Activated T-helper 1 cell treated with anti-CD3 and anti-CD28 coated beads, Interleukin-12 subunit alpha, Interleukin-12 subunit beta, Interleukin-2, Interleukin-4 antibody, amounts not matched to agents 30 ng/mL and 10 ng/mL and 1 ng/mL, durations not matched to agents 14 hours and 24 hours and 36 hours (primary cell): ENCODE results near the gene CCNY. TPM values are rescaled to one million over a fixed set of nuclear protein-coding genes. Genes with fewer than 3 reads are reported as not detected.
"Not testable (repeated sequence)": the region's sequence is repeated elsewhere in the genome, so short reads cannot be mapped to it uniquely, and the experiment has no call there.

Experiments used
- DNase-seq: peaks from one replicate; pipeline ENCODE4 v3.0.0; 2021; ENCODE audit warnings: low spot score
- H3K27ac Mint-ChIP-seq: one replicate; pipeline ENCODE4 v1.8.0; 2021; ENCODE audit warnings: mild to moderate bottlenecking, mixed read lengths
- H3K27me3 Mint-ChIP-seq: one replicate; pipeline ENCODE4 v1.8.0; 2022; ENCODE audit warnings: mild to moderate bottlenecking, moderate library complexity, mixed read lengths; ENCODE audit not compliant: insufficient read depth
- H3K36me3 Mint-ChIP-seq: one replicate; pipeline ENCODE4 v1.8.0; 2021; ENCODE audit warnings: low read depth, mixed read lengths
- H3K4me1 Mint-ChIP-seq: one replicate; pipeline ENCODE4 v1.8.0; 2021; ENCODE audit warnings: low read depth, mixed read lengths
- H3K4me3 Mint-ChIP-seq: one replicate; pipeline ENCODE4 v1.8.0; 2021; ENCODE audit warnings: mild to moderate bottlenecking, moderate library complexity, mixed read lengths
- H3K9me3 Mint-ChIP-seq: one replicate; pipeline ENCODE4 v1.8.0; 2021; ENCODE audit warnings: mixed read lengths
- intact Hi-C: fragments of 100-400 bp; cut with micrococcal nuclease; formaldehyde crosslinking; loops from one replicate; pipeline ENCODE4 v1.15.1; 2024
- total RNA-seq: library from RNA; stranded (reverse); gene quantifications from 2 replicates; pipeline ENCODE4 v1.2.3, GENCODE V29; 2022

CCNY gene
- total RNA-seq, 1 donor from 2014 or later, result 71.0 TPM

DNA sequence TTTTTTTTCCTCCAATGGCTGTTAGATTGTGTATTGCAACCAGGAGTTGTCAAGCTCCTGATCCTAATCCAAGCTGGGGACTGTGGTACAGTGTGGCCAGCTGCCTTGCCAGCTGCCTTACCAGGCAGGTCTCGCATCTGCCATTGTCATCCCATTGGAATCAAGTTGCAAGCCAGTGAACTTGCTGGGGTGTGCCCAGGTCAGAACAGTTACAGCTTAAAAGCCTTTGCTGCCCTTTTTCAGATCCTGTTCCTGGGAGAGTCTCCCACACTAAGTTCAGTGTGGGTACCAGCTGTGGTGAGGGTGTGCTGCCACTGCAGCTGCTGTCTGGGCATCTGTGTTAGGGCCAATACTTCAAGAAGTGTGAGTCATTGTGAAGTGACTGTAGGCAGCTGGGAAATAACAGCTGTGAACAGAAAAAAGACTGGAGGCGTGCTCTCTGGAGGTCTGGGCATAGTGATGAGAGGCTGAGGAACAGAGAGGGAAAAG is 72.8 kb downstream of the CCNY start:
- Mint-ChIP-seq H3K27ac (no peak overlapping the region), H3K36me3 (no peaks in the 10 kb centered on the region), H3K9me3 (no peaks in the 10 kb centered on the region), H3K4me1 (peaks cover 8% of the 10 kb centered on the region), H3K27me3 (peaks cover 1% of the 10 kb centered on the region), H3K4me3 (no peak overlapping the region)
- intact Hi-C loops, result loop anchor here (1.0 kb wide), 1 partner anchor 53 kb away; no protein-coding TSS in a partner anchor
- no peak for DNase-seq

DNA sequence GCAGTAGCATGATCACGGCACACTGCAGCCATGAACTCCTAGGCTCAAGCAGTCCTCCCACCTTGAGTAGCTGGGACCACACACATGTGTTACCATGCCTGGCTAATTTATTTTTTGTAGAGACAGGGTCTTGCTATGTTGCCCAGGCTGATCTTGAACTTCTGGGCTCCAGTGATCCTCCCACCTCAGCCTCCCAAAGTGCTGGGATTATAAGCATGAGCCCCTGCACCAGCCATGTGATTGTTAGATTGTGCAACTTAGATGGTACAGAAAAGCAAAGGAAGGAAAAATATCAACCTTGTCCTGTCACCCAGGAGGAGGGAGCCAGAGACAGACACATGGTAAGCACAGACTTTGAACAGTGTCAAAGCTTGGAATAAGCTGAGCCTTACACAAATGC is 73.5 kb downstream of the CCNY start:
- Mint-ChIP-seq H3K36me3 (no peaks in the 10 kb centered on the region), H3K27me3 (peaks cover 1% of the 10 kb centered on the region), H3K4me3 (no peak overlapping the region), H3K27ac (no peak overlapping the region), H3K9me3 (no peaks in the 10 kb centered on the region), H3K4me1 (peaks cover 15% of the 10 kb centered on the region)
- intact Hi-C loops, result loop anchor here (1.0 kb wide), 1 partner anchor 54 kb away; no protein-coding TSS in a partner anchor
- DNase-seq, result no peak

DNA sequence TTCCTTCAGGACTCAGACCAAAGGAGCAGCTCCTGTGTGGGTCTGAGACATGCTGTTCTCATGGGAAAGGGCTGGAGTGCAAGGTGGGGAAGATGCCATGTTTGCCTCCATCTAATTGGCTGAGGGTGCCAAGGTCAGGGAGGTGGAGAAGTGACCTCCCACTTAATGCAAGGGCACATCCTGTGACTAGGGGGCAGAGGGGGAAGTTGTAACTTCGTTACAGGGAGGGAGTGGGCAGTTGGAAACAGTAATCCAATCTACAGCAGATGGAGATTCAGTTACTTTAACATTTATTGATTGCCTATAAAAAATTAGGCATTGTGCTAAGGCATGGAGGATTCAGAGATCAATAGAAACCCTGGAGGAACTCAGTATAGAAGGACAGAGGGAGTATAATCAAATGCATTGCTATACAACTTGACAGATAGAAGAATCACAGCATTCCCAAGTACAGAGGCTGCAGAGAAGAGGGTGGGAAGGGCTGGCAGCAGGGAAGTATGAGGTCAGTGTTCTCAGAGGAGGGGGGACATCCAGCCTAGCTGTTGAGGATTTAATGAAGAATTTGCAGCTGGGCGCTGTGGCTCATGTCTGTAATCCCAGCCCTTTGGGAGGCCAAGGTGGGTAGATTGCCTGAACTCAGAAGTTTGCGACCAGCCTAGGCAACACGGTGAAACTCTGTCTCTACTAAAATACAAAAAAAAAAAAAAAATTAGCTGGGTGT is 75.9 kb downstream of the CCNY start:
- no peak overlapping the region for H3K27ac Mint-ChIP-seq
- H3K27me3 Mint-ChIP-seq, result peaks cover 1% of the 10 kb centered on the region
- H3K4me1 Mint-ChIP-seq, result peaks cover 20% of the 10 kb centered on the region
- peaks cover 1% of the 10 kb centered on the region for H3K36me3 Mint-ChIP-seq
- H3K9me3 Mint-ChIP-seq, result no peaks in the 10 kb centered on the region
- intact Hi-C loops, result no loop called here
- H3K4me3 Mint-ChIP-seq, result no peak overlapping the region
- no peak for DNase-seq

DNA sequence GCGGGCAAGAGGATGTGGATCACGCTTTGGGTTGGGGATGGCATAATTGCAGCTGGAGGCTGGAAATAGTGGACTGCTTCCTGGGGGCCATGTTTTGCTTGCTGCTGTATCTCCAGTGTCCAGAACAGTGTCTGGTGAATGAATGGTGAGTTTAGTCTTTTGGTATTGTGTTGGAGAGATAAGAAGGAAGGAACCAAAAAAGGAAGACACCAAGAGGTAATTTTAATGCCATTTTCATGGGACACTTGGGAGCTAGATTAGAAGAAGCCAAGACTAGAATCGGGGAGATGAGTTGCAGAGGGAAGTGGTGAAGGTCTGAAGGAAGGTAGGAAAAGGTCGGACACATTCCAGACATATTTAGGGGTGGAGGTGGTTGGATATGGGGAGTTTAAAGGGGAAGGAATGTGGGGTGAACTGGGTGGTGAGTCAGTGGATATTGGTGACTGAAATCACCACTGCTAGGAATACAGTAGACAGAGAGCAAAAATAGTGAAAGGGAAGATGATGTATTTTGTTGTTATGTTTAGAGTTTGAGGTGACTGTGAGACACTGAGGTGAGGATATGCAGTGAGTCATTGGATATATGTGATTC is 76.7 kb downstream of the CCNY start:
- H3K4me3 Mint-ChIP-seq, result no peak overlapping the region
- H3K27me3 Mint-ChIP-seq, result no peaks in the 10 kb centered on the region
- peaks cover 1% of the 10 kb centered on the region for H3K36me3 Mint-ChIP-seq
- peaks cover 28% of the 10 kb centered on the region for H3K4me1 Mint-ChIP-seq
- no peaks in the 10 kb centered on the region for H3K9me3 Mint-ChIP-seq
- intact Hi-C loops, result loop anchor here (1.0 kb wide), 2 partner anchors 57 to 73 kb away; no protein-coding TSS in a partner anchor
- H3K27ac Mint-ChIP-seq, result no peak overlapping the region
- DNase-seq, result no peak

DNA sequence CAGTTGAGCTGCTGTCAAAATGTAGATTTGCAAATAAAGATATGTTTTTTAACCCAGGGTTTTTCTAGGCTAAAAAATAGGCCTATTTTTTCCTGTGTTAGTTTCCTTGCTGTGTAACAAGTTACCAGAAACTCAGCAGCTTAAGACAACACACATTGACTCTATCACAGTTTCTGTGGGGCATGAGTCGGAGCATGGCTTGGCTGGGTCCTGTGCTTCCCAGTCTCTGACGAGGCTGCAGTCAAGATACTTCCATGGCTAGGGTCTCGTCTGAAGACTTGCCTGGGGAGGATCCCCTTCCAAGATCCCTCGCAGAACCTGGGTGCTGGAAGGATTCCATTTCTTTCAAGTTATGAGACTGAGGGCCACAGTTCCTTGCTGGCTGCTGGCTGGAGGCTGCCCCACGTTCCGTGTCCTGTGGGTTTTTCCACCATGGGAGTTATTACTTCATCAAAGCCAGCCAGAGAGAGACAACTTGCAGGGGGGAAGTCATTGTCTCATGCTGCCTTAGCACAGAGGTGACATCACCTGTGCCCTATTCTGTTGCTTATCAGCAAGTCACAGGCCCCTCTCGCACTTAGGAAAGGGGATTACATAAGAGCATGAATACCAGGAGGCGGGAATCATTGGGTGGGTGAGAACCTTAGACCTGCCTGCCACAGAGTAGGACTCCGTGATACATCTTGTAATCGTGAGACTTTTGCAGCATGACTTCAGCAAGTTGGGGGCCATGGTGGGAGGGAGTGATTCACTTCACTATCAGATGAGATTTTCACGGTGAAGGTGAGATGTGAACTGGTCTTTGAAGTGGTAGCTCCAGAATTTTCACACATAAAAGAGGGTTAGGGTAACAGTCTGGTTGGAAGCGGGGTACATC is 77.9 kb downstream of the CCNY start:
- DNase-seq, result no peak
- no peak overlapping the region for H3K27ac Mint-ChIP-seq
- intact Hi-C loops, result loop anchor here (1.0 kb wide), 2 partner anchors 58 to 74 kb away; no protein-coding TSS in a partner anchor
- peaks cover 1% of the 10 kb centered on the region for H3K36me3 Mint-ChIP-seq
- H3K4me1 Mint-ChIP-seq, result peaks cover 32% of the 10 kb centered on the region
- no peaks in the 10 kb centered on the region for H3K27me3 Mint-ChIP-seq
- H3K4me3 Mint-ChIP-seq, result no peak overlapping the region
- no peaks in the 10 kb centered on the region for H3K9me3 Mint-ChIP-seq

DNA sequence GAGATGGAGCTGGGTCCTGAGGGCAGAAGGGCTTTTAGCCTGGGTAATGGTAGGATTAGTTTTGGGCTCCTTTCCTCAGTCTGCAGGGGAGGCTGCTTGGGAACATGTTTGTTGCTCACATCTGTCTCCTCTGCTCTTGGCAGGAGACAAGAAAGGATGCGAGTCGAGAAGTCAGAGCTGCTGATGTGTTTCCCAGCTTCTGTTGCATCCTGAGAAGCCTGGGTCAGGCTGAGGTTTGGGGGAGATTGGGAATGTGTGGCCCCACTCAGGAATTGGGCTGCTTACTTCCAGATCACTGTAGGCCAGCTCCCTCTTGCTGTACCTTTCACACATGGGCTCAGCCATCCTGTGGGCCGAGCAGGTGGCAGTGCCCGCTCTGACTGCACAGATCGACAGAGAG is 79.2 kb downstream of the CCNY start:
- H3K27ac Mint-ChIP-seq, result no peak overlapping the region
- peaks cover 38% of the 10 kb centered on the region for H3K4me1 Mint-ChIP-seq

DNA sequence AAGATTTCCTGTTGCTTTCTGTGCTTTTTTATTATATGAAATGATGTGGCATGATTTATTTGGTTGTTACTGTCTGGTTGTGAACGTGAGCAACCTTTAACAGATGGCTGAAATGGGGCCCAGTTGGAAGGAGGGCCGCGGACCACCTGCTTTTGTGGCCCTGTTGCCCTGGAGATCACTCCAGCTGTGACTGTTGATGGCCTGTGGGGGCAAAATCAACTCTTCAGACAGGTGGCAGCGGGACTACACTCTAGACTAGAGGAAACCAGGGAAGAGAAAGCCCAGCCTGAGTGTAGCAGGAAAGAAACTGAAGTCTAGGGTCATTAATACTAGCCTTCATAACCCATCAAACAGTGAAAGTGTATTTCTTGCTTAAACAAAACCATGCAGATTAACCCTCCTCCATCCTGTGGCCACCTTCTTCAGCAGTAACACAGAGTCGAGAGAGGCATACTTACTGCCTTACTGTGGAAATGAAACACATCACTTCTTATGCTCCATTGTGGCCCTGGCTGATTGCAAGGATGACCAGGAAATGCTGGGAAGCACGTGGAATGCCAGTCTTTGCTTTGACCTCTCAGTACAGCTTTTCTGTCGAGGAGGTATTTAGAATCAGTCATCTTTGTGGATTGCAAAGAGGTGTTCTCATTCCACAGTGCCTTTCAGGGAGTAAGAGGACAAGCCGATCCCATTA is 80.5 kb downstream of the CCNY start:
- Mint-ChIP-seq H3K4me3 (no peak overlapping the region), H3K36me3 (peaks cover 1% of the 10 kb centered on the region), H3K27ac (no peak overlapping the region), H3K9me3 (no peaks in the 10 kb centered on the region), H3K27me3 (no peaks in the 10 kb centered on the region), H3K4me1 (peaks cover 43% of the 10 kb centered on the region)
- DNase-seq, result no peak
- intact Hi-C loops, result no loop called here

More for the DNA sequence above, 79.2 kb downstream of the CCNY start:
- Mint-ChIP-seq H3K36me3 (peaks cover 1% of the 10 kb centered on the region), H3K9me3 (no peaks in the 10 kb centered on the region), H3K27me3 (no peaks in the 10 kb centered on the region), H3K4me3 (no peak overlapping the region)
- intact Hi-C loops, result no loop called here
- DNase-seq, result no peak

DNA sequence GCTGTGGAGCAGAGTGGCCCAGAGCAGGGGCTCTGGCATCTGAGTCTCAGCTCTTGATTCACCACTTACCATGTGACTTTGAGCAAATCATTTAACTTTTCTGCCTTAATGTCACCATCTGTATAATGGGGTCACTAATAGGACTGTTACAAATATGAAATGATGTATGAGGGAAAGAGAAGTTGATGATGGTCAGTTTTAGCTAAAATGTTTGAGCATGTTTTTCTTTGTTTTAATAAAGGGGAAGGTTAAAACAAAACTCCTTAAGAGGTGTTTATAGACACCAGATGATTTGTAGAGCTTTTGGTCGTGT is 81.0 kb downstream of the CCNY start:
- no peak overlapping the region for H3K27ac Mint-ChIP-seq
- no peaks in the 10 kb centered on the region for H3K9me3 Mint-ChIP-seq
- no peak overlapping the region for H3K4me3 Mint-ChIP-seq
- H3K36me3 Mint-ChIP-seq, result peaks cover 1% of the 10 kb centered on the region
- no peak for DNase-seq
- H3K27me3 Mint-ChIP-seq, result no peaks in the 10 kb centered on the region
- H3K4me1 Mint-ChIP-seq, result peaks cover 44% of the 10 kb centered on the region
- intact Hi-C loops, result no loop called here

GRCh38 chr10:35417795-35418194 is 81.5 kb downstream of the CCNY start:
- H3K4me1 Mint-ChIP-seq, result peaks cover 44% of the 10 kb centered on the region
- no peak overlapping the region for H3K27ac Mint-ChIP-seq
- H3K27me3 Mint-ChIP-seq, result no peaks in the 10 kb centered on the region
- H3K36me3 Mint-ChIP-seq, result peaks cover 1% of the 10 kb centered on the region
- intact Hi-C loops, result loop anchor here (2.0 kb wide), 1 partner anchor 17 kb away; no protein-coding TSS in a partner anchor
- DNase-seq, result no peak
- H3K4me3 Mint-ChIP-seq, result no peak overlapping the region
- H3K9me3 Mint-ChIP-seq, result no peaks in the 10 kb centered on the region

DNA sequence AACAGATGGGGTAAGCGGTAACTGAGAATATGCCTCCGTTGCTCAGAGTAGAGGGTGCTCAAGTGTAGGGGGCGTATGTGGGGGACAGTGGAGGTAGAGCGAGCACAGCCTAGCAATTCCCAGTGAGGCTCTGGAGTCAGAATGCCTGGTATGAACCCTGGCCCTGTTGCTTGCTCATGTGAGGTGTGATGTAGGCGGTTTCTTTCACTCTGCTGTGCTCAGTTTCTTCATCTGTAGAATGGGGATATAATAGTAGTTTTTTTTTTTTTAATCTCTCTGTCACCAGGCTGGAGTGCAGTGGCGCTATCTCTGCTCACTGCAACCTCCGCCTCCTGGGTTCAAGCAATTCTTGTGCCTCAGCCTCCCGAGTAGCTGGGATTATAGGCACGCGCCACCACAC is 82.3 kb downstream of the CCNY start:
- H3K36me3 Mint-ChIP-seq, H3K27me3 Mint-ChIP-seq, H3K9me3 Mint-ChIP-seq, DNase-seq, H3K27ac Mint-ChIP-seq, H3K4me3 Mint-ChIP-seq: not testable (repeated sequence)
- peaks cover 44% of the 10 kb centered on the region for H3K4me1 Mint-ChIP-seq
- intact Hi-C loops, result loop anchor here (2.0 kb wide), 1 partner anchor 16 kb away; no protein-coding TSS in a partner anchor

- Mint-ChIP-seq H3K4me1 (peaks cover 33% of the 10 kb centered on the region), H3K27me3 (no peaks in the 10 kb centered on the region)
- no peak for DNase-seq
Observed at GRCh38 chr10:35420044-35420443, 83.7 kb downstream of the CCNY start.

DNA sequence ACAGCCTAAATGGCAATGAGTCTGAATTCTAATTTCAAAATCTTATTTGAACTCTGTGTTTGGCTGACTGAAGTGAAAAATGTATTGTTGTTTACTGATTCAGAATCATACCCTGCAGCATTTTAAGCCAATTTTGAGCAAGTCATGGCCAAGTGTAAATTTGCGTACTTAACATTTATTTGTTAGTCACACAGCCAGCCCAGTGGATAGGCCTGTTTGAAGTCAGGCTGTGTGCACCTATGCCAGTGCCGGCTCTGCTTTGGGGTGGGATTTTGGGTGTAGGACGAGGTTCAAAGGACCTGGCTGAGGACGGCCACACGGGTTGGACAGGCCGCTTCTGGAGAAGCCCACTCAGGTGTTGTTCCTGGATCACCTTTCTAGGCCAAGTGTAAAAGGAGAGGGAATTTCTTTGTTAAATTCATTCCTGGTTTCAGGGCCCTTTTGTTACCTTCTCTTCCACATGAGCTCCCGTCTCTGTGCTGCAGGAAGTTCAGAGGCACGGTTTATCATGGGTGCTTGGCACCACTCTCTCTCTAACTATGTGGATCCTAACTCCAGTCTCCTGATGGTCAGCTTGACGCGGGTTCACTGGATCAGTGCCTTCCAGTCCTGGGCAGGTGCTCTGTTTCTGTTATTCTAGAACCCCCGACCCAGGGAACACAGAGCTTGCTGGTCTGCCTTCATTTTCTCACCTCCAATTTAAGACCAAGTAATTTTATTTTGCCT is 84.7 kb downstream of the CCNY start:
- H3K4me3 Mint-ChIP-seq, result no peak overlapping the region
- H3K4me1 Mint-ChIP-seq, result peaks cover 32% of the 10 kb centered on the region
- H3K9me3 Mint-ChIP-seq, result no peaks in the 10 kb centered on the region
- no peaks in the 10 kb centered on the region for H3K36me3 Mint-ChIP-seq
- H3K27ac Mint-ChIP-seq, result no peak overlapping the region
- no peak for DNase-seq
- H3K27me3 Mint-ChIP-seq, result no peaks in the 10 kb centered on the region
- intact Hi-C loops, result no loop called here

More at GRCh38 chr10:35420044-35420443, 83.7 kb downstream of the CCNY start:
- H3K9me3 Mint-ChIP-seq, result no peaks in the 10 kb centered on the region
- H3K4me3 Mint-ChIP-seq, result no peak overlapping the region
- intact Hi-C loops, result no loop called here
- H3K27ac Mint-ChIP-seq, result no peak overlapping the region
- peaks cover 1% of the 10 kb centered on the region for H3K36me3 Mint-ChIP-seq
